Activated naive CD8-positive, alpha-beta T cell treated with anti-CD3 and anti-CD28 coated beads, Interleukin-2, amount 50 U/mL, for 16 hours (primary cell): Measurements from ENCODE around the gene LZTS2.
"Not testable (repeated sequence)": the region's sequence is repeated elsewhere in the genome, so short reads cannot be mapped to it uniquely, and the experiment has no call there.

Experiments used
- DNase-seq: peaks from one replicate; pipeline ENCODE4 v3.0.0-alpha.2; 2020; ENCODE audit warnings: low read depth, low spot score

The LZTS2 gene

DNA sequence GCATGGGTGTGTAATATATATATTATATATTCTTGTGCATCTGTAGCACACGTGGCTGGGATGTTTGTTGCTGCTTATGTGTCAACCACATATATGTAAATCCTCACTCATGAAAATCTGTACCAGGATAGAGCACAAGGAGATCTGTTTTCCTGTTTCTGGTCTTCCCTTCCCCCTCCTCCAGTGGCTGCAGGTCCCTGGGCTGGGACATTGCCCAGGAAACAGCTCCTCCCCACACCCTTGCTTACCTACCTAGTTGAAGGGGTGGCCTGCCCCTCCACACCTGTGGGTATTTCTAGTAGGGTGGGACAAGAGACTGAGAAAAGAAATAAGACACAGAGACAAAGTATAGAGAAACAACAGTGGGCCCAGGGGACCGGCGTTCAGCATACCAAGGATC lies 33.7 kb downstream of the LZTS2 start:
- DNase-seq: no peak

DNA sequence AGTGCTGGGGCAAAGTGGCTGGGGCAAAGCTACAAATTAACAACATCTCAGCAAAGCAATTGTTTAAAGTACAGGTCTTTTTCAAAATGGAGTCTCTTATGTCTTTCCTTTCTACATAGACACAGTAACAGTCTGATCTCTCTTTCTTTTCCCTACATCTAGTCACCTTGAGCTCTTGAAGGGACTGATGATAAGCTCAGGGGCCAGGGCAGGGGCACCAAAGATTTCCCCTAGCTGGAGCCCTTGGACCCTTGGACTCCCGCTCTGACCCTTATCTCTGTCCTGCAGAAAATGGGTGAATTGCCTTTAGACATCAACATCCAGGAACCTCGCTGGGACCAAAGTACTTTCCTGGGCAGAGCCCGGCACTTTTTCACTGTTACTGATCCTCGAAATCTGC lies 34.8 kb downstream of the LZTS2 start:
- not testable (repeated sequence) for DNase-seq

DNA sequence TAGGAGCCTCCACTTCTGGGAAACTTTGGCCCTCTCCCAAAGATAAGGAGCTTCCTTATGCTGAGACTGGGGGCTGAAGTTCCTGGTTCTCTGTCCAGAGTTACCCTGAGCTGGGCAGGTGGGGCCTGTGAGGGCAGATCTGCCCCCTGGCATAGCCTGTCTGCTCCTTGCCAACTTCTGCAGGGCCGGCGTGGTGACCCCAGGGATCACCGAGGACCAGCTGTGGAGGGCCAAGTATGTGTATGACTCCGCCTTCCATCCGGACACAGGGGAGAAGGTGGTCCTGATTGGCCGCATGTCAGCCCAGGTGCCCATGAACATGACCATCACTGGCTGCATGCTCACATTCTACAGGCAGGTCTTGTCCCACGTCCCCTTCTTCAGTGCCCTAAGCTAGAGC lies 35.7 kb downstream of the LZTS2 start:
- DNase-seq: no peak

DNA sequence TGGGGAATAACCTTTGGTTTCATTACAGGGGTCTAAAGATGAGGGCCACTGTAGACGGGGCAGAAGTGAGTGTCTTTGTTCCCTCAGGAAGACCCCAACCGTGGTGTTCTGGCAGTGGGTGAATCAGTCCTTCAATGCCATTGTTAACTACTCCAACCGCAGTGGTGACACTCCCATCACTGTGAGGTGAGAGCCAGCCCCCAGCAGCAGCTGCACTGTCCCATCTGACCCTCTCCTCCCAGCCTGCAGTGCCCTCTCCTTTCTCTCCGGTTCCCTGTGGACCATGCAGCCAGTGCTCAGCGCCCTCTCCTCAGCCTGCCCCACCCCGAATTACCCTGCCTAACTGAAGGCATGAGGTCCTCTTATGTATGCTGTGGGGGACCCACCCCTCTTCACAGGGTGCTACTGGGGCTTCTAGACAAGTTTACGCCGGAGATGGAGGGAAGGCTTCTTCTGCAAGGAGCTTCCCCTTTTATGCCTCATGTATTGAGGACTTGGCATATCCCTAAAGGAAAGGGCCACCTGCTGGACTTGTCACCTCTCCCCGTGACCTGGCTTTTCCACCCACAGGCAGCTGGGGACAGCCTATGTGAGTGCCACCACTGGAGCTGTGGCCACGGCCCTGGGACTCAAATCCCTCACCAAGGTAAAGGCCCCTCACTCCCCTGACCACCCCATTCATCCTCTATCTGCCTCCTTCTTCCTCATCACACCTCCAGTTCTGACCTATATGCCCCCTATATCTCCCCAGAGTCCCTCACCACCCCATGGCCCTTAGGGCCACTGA lies 36.5 kb downstream of the LZTS2 start:
- no peak for DNase-seq

DNA sequence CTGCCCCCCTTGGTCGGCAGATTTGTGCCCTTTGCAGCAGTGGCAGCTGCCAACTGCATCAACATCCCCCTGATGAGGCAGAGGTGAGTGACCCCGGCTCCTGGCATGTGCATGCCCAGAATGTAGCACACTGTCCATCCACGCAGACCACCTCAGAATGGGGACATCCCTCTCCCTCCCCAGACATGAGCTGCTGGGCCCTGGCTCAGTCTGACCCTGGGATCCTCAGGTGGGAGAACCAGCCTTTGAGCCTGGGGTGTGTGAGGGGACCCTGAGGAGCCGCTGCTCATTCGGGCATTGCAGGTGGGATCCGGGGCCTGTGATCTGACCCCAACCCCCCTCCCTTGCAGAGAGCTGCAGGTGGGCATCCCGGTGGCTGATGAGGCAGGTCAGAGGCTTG lies 37.1 kb downstream of the LZTS2 start:
- DNase-seq: no peak

DNA sequence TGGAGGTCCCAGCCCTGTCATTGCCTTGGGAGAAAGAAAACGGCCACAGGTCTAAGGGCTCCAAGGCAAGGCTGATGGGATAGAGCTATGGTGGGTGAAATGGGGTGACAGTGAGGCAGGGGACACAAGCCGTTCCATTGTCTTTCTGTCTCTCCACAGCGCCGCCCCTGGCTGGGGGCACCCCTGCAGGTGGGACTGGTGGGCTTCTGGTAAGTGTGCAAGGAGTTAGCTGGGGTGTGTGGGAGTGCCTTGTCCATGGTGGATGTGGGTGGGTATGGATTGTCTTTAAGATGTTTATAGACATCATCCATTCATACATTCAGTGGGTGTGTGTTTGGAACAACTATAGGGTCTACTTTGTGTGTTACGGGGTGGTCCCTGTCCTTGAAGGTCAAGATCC lies 38.9 kb downstream of the LZTS2 start:
- DNase-seq: no peak

DNA sequence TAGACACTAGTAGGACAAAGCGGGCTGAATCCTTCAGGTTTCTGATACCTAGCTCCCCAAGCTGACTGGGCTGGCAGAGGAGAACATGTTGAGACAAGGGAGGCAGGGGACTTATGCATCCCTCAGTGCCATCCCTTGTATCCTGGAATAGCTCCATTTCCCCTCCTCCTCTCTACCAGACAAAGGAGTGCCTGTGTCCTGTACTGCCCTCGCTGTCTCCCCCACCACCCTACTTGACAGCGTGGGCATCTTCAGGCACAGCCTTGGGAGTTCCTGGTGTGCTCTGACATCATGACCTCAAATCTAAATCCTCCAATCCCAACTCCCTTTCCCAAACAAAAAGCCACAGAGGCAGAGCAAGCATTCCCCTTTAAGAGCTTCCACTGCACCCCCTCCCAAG lies 40.5 kb downstream of the LZTS2 start:
- no peak for DNase-seq

DNA sequence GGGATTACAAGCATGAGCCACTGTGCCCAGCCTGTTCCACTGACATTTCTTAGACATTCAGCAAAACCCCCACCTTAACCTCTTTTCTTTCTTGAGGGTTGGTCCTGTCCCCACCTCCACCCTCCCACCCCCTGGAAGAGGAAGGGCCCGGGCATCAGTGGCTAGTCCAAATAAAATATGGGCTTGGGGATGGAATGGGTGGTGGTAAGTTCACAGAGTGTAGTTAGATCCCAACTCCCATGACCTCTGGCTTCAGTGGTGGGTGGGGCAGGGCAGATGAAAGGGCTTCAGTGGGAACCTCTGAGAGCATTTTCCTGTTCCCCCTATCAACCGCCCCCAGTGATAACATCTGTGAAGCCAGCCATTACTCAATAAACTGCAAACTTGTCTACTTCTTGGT lies 41.2 kb downstream of the LZTS2 start:
- no peak for DNase-seq

DNA sequence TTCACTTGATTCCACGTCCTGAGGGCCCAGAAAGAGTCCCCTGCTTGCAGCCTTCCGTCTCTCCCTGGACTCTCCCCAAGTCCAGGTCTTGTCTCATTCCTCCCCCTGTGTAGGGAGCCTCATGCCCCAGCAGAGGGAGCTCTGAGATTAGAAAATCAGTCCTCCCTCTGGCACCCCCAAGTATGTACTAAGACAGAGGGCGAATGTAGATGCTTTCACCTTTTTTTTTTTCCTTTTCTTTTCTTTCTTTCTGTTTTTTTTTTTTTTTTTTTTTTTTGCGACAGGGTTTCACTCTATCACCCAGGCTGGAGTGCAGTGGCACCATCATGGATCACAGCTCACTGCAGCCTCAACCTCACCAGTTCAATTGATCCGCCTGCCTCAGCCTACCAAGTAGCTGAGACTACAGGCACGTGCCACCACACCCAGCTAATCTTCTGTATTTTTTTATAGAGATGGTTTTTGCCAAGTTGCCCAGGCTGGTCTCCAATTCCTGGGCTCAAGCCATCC lies 41.7 kb downstream of the LZTS2 start:
- DNase-seq: peak; percentile 41

DNA sequence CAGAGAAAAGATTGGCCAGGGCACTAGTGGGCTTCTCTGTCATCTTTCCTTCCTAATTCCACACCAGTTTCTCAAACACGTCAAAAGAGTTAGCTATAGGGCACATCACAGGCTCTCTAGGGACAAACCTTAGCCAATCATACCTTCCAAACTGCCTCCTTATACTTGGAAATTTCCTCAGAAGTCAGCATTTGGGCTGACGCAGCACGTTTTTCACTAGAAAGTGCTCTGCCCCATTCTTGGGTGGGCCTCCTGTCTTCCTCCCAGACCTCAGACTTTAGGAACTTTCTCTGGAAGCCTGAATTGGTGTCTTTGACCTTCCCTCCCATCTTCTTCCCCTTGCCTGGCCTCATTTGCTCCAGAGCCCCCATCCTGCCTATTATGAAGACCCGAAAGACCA lies 42.5 kb downstream of the LZTS2 start:
- no peak for DNase-seq

DNA sequence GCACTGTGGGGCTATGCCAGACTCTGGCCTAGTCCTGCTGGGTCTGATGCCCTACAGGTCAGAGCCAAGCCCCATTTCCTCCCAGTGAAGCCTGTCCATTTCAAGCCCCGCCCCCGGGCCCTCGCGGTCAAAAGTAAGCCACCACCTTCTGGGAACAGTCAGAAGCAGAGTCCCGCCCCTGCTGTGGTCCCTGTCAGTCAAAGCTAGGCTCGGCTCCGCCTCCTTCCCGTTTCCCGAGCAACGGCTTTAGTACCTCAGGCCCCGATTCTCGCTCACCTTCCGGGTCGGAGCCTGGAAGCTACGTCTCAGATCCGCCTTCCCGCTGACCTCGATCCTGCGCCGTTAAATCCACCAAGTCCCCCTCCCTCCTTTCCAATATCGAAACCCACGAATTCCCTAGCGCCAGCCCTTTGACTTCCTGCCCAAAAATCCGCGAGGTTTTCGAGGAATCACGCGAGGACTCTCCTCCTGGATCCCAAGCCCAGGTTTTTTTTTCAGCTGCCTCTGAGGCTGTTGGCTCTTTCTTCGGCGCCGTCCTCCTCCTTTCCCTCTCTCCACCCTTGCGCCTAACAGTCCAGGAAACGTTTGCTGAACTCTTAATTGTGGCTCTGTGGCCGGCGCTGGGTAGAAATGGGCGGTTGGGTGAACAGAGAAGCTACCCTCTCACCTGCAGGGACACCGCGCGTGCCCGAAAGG lies 43.2 kb downstream of the LZTS2 start:
- peak; percentile 71 for DNase-seq

DNA sequence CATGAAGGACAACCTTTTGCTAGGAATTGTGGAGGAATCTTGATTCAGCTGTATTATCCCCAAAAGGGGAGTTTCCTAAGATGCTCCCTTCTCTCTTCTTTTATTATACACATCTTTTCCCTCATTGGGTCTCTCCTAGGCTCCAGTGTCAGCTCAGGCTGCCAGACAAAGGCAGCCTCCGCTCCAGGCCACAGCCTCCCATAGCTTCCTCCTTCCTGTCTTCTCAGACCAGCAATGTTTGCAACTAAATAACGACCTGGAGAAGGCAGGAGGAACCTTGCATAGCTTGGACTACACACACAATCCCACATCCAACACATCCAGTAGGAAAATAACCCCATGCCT lies 43.7 kb downstream of the LZTS2 start:
- no peak for DNase-seq

DNA sequence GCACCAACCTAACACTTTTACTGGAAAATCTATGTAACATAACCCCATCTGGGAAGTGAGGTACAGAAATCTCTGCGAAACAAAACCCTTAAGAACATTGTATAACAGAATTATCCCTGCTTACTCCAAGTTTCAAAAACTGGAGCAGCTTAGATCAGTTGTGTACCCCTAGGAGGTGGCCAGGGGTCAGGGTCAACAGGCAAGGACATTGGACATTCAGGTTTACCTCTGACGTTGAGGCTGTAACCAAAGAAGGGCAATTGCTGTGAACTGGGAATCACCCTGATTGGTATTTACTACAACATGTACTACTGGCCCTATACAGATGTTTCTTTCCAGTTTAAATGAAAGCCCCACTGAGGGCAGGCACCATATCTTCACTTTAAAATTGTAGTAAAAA lies 44.5 kb downstream of the LZTS2 start:
- no peak for DNase-seq

DNA sequence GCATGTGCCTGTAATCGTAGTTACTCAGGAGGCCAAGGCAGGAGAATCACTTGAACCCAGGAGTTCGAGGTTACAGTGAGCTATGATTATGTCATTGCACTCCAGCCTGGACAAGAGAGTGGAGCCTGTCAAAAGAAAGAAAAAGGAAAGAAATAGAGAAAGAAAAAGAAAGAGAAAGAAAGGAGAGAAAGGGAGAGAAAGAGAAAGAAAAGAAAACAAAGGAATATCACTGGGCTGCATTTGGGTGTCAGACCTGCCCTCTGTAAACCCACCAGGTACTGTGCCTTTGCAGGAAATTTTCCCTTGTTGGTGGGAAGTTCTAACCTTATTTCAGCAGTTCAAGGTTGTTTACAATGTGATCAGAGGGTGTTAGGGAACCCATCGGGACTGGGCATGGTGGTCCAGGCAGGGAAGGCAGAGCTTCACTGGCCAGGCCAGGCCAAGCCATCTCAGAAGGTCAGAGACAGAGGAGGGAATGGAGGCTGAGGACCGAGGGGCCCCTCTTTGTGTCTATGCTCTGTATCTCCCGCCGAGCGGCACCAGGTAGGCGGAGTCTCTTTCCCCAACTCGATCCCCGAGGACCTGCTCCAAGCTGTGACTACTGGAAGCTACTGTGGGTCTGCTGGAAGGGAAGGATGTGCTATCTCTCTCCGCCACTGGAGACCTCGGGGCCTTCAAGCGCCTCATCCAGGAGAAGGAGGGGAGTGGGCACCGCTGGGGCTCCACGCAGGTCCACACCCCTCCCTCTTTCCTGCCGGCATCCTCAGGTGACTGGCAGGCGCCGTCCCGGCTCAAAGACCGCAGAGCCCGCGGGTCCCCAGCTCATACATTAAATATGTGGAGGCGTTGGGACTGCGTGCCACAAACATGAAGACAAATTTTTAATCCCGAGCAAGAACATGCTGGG lies 47.0 kb downstream of the LZTS2 start:
- no peak for DNase-seq

DNA sequence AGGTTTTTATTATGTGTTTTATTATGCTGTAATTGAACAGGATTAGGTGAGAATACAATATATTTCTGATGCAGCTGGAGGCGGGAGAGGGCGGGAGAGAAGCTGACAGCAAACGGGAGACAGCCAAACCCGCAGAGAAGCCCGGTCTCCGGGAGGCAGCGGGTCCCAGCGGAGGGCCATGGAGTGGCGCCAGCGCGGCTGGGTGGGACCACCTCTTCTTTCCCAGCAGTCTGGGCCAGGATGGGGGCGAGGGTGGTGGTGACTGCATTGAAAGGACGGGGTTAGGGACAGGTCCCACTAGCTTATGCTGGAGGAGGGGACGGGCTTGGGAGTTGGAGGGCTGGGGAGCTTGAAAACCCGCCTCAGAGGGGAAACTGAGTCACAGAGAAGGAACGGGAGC lies 47.7 kb downstream of the LZTS2 start:
- DNase-seq: no peak

DNA sequence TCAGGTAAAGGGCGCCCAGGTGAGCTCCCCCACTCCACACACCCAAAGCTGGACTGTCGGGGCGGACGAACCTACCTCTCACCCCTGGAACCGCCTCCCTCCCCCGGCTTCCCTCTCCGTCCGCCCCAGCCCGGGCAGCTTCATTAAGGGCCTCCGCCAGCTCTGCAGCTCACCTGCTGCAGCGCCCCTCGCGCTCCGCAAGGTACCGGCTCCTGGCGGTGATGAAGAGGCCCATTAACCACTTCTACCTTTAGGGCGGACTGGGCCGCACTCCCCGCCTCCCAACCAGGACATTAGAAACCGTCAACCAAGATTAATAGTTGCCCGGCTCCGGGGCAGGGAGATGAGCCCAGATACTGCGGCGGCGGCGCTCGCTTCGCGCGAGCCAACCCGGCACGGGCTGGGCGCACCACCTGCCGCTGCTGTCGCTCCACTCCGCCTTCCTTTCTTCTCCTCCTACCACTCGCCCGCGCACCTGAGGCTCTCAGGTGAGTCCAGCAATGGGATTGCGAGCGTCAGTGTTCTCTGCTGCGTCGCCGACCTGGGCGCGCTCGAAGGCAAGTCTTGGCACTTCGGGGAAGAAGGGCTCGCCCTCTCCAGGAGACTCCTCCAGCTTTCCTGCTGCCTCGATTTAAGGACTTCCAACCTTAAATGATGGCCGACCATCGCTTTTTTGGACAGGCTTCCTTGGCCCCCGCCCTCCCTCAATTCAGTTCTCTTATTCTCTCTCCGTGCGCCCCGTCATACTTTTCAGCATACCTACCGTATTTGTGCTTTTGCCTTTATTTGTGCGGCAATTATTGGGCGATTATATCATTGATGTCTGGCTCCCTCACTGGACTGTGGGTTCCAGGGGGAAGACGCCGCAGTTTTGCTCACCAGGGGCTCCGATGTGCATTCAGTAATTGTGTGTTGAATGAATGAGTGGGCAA lies 48.6 kb downstream of the LZTS2 start:
- no peak for DNase-seq

DNA sequence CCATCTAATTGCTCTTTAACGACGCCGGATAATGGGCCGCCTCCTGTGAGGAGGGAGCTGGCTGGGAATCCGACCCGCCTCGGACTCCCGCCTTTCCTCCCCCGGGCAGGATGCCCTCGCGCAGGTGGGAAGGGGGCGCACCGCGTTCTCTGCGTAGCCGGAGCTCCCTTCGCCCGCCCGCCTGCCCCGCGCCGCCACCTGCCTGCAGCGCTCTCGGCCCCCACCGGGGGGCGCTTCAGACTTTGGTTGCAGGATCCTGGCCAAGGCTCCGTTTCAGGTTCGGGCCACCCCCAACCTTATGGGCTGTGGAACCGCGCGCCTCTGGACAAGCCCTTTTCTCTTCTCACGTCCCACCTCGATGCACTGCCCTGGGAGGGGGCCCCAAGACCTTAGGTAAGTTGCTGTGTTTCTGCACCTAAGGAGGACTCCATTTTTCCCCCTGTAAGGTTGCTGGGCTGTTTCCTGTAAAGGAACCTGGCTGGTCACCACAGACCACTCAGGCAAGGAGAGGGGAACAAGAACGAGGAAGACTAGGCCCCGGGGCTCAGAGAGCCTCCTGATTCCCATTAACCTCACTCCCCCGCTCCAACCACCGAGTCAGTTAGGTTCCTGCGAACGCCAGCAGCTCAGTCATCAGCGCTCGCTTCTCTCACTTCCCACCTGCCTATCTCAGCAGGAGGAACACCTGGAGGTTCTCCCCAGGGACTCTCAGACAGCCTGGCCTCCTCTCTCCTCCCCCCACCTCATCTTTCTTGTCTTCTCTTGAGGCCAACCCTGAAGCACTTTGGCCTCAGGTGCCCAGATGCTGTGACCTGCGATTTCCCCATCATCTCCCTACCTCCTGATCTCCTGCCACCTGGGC lies 50.8 kb downstream of the LZTS2 start:
- peak; percentile 51 for DNase-seq

DNA sequence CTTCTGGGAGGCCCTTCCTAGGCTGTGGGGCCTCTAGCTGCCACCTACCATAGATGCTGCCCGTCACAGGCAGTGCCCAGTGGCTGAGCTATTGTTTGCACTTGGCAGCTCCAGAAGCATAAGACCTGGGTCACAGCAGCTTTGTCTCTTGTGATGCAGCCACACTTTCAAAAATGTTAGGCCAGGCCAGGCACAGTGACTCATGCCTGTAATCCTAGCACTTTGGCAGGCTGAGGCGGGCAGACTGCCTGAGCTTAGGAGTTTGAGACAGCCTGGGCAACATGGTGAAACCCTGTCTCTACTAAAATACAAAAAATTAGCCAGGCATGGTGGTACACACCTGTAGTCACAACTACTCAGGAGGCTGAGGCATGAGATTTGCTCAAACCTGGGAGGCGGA lies 52.7 kb downstream of the LZTS2 start:
- DNase-seq: no peak

DNA sequence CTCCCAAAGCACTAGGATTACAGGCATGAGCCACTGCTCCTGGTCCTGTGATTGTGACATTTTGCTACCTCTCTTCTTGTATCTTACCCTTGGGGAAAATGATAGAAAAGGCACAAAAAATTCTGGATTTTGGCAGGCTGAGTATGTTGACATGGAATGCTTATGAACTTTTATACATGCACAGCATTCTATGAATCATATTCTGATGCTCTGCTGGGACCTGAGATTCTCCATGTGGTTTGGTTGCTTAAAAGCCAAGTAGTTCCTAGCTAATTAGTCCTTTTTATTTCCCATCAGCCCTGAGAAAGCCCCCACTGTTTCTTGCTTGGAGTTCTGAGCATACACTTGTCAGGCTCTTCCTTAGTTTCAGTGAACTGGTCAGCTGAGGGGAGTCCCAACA lies 53.9 kb downstream of the LZTS2 start:
- no peak for DNase-seq

DNA sequence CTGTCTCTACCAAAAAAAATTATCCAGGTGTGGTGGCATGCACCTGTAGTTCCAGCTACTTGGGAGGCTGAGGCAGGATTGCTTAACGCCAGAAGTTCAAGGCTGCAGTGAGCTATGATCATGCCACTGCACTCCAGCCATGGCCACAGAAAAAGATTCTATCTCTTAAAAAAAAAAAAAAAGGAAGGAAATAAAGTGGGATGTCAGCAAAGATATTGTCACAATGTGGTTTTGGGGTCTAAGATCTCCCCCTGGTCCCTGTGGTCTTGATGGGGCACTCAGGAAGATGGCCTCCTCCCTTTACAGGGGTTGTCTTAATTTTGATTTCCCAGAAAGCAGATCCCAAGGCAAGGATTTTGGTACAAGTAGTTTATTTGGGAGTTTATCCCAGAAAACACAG lies 54.7 kb downstream of the LZTS2 start:
- DNase-seq: no peak
